Measurements from ENCODE around the gene AIG1. TPM values are rescaled to one million over a fixed set of nuclear protein-coding genes. Genes with fewer than 3 reads are reported as not detected.
"Not testable (repeated sequence)": the region's sequence is repeated elsewhere in the genome, so short reads cannot be mapped to it uniquely, and the experiment has no call there.

AIG1 gene
- total RNA-seq, 1 donor from 2014 or later = 31.3 TPM

DNA sequence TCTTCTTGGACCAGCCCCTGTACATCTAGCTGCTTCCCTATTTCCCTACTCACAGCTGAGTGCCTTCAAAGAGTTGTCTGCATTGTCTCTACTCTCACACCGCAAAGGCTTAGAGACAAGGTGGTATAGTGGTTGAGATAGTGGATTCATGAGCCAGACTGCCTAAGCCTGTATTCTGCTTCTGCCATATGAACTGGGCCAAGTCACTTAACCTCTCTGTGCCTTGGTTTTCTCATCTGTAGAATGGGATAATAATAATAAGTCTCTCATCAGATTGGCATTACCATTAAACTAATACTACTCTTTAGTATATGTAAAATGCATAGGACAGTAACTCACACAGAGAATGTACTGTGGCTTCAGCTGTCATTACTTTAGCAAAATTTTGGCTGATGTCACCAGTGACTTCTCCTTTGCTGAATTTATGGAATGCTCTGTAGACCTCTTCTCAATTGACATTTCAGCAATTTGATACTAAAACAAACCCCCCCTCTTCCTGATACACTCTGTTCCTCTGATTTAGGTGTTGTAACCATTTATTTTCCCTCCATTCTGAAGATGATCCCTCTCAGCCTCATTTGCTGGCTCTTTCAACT lies 233.7 kb downstream of the AIG1 start:
- H3K9me3 Mint-ChIP-seq = no peaks in the 10 kb centered on the region
- H3K27ac Mint-ChIP-seq = no peak overlapping the region
- DNase-seq (ENCODE audit: low spot score in 2 of 2, unreplicated experiment in 2 of 2) = no peak
- no peaks in the 10 kb centered on the region for H3K36me3 Mint-ChIP-seq
- TF ChIP-seq, protein P1, sequence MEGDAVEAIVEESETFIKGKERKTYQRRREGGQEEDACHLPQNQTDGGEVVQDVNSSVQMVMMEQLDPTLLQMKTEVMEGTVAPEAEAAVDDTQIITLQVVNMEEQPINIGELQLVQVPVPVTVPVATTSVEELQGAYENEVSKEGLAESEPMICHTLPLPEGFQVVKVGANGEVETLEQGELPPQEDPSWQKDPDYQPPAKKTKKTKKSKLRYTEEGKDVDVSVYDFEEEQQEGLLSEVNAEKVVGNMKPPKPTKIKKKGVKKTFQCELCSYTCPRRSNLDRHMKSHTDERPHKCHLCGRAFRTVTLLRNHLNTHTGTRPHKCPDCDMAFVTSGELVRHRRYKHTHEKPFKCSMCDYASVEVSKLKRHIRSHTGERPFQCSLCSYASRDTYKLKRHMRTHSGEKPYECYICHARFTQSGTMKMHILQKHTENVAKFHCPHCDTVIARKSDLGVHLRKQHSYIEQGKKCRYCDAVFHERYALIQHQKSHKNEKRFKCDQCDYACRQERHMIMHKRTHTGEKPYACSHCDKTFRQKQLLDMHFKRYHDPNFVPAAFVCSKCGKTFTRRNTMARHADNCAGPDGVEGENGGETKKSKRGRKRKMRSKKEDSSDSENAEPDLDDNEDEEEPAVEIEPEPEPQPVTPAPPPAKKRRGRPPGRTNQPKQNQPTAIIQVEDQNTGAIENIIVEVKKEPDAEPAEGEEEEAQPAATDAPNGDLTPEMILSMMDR (IDR thresholded peaks at IDR 0.05; ENCODE audit: unreplicated experiment) = no peak
- H3K27me3 Mint-ChIP-seq (ENCODE audit: low read depth) = no peaks in the 10 kb centered on the region
- no peak overlapping the region for H3K4me3 Mint-ChIP-seq
- H3K4me1 Mint-ChIP-seq = no peaks in the 10 kb centered on the region

DNA sequence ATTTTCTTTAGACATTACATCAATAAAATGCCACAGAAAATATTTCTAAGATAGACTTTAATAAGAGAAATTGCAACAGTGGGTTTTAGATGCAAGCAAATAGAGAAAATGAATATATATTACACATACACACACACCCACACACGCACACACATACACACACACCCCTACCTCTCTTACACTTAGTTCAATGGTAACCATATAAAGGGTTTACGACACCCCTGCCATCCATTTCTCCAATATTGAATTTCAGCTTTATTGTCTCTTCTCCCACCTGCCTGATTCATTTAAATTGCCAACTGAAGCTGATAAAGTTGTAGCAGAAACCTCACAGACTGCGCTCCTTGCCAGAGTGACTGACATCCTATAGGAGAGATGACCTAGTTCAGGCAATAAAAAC lies 235.2 kb downstream of the AIG1 start:
- H3K4me3 Mint-ChIP-seq = no peak overlapping the region
- H3K27ac Mint-ChIP-seq = no peak overlapping the region
- DNase-seq (ENCODE audit: low spot score in 2 of 2, unreplicated experiment in 2 of 2) = no peak
- H3K27me3 Mint-ChIP-seq (ENCODE audit: low read depth) = no peaks in the 10 kb centered on the region
- no peaks in the 10 kb centered on the region for H3K4me1 Mint-ChIP-seq
- no peaks in the 10 kb centered on the region for H3K9me3 Mint-ChIP-seq
- TF ChIP-seq, protein P1 (IDR thresholded peaks at IDR 0.05; ENCODE audit: unreplicated experiment) = no peak
- H3K36me3 Mint-ChIP-seq = no peaks in the 10 kb centered on the region

DNA sequence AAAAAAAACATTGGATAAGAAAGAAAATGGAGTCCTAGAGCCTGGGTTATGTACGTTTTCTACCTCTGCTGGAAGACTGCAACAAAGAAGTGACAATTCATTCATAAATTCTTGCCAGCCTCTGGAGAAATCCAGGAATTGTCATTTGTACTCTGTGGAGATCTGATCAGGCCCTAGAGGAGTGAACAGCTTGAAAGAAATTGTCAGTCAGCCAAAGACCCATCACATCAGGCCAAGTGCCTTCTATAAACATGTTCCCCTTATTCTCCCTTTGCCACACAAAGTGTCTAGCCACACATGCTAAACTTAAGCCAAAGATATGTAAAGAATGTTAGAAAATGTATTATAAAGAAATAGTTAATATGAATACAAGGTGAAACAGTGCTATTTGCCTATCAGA lies 237.4 kb downstream of the AIG1 start:
- Mint-ChIP-seq H3K9me3 (peaks cover 4% of the 10 kb centered on the region), H3K4me1 (no peaks in the 10 kb centered on the region), H3K27me3 (ENCODE audit: low read depth) (no peaks in the 10 kb centered on the region), H3K27ac (no peak overlapping the region), H3K36me3 (no peaks in the 10 kb centered on the region), H3K4me3 (no peak overlapping the region)
- TF ChIP-seq, protein P1 (IDR thresholded peaks at IDR 0.05; ENCODE audit: unreplicated experiment) = no peak
- no peak for DNase-seq (ENCODE audit: low spot score in 2 of 2, unreplicated experiment in 2 of 2)

DNA sequence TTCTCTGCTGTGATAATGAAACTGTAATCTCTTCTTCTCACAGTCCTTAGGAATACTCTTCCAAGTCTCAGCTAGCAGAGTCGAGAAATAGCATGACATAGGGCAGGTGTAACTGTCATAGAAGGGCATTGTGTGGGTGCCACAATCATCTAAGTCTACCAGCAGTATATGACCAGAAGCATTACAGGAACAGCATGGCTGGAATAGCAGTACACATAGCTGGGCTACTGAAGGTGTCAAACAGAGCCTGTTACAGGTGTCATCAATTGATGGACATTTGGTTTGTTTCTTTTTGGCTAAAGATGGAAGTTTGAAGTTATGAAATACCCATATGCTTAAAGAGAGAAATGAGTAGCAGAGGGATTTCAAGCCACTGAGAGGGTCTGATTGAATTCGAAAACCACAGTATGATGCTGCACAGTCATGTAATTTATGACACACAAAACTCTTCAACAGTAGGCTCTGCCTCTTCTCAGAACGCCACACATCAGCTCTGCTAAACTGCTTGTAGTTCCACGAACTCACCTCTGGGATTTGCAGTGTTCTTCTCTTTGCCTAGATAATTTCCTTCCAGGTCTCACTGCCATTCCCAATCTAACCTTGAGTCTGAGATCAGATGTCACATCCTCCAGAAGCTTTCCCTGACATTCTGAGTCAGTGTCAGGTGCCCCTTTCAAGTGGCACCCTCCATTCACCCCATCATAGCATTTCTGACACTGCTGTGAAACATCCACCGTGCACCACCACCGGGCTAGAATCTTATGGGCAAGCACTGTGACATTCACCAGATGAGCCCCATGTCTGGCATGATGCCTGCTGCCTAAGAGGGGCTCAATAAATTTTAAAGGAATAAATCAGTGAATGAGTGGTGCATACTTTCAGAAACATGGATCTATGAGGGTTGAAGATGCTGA lies 238.8 kb downstream of the AIG1 start:
- Mint-ChIP-seq H3K4me1 (no peaks in the 10 kb centered on the region), H3K9me3 (peaks cover 4% of the 10 kb centered on the region), H3K27me3 (ENCODE audit: low read depth) (no peaks in the 10 kb centered on the region), H3K27ac (no peak overlapping the region), H3K36me3 (no peaks in the 10 kb centered on the region), H3K4me3 (no peak overlapping the region)
- TF ChIP-seq, protein P1 (IDR thresholded peaks at IDR 0.05; ENCODE audit: unreplicated experiment) = no peak
- DNase-seq (ENCODE audit: low spot score in 2 of 2, unreplicated experiment in 2 of 2) = no peak

DNA sequence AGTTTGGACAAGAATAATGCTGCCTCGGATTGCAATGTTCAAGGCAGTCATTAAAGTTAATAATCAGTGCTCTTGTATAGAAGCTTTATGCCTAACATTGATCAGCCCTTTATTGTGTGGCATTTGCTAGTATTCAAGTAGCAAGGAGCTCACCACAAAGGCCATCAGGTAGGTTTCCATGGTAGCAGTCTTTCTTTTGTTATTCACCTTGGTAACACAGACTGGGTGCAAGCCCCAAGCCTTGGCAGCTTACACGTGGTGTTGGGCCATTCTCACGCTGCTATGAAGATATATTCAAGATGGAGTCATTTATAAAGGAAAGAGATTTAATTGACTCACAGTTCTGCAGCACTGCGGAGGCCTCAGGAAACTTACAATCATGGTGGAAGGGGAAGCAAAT lies 240.5 kb downstream of the AIG1 start:
- no peaks in the 10 kb centered on the region for H3K36me3 Mint-ChIP-seq
- TF ChIP-seq, protein P1 (IDR thresholded peaks at IDR 0.05; ENCODE audit: unreplicated experiment) = no peak
- H3K9me3 Mint-ChIP-seq = peaks cover 8% of the 10 kb centered on the region
- no peaks in the 10 kb centered on the region for H3K4me1 Mint-ChIP-seq
- no peak overlapping the region for H3K27ac Mint-ChIP-seq
- H3K27me3 Mint-ChIP-seq (ENCODE audit: low read depth) = no peaks in the 10 kb centered on the region
- no peak overlapping the region for H3K4me3 Mint-ChIP-seq
- no peak for DNase-seq (ENCODE audit: low spot score in 2 of 2, unreplicated experiment in 2 of 2)

DNA sequence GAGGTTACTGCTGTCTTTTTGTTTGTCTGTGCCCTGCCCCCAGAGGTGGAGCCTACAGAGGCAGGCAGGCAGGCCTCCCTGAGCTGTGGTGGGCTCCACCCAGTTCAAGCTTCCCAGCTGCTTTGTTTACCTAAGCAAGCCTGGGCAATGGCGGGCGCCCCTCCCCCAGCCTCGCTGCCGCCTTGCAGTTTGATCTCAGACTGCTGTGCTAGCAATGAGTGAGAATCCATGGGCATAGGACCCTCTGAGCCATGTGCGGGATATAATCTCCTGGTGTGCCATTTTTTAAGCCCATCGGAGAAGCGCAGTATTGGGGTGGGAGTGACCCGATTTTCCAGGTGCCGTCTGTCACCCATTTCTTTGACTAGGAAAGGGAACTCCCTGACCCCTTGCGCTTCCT lies 247.1 kb downstream of the AIG1 start:
- DNase-seq (ENCODE audit: low spot score in 2 of 2, unreplicated experiment in 2 of 2); H3K4me3 Mint-ChIP-seq; H3K4me1 Mint-ChIP-seq; H3K36me3 Mint-ChIP-seq; H3K27ac Mint-ChIP-seq; H3K27me3 Mint-ChIP-seq (ENCODE audit: low read depth): not testable (repeated sequence)
- H3K9me3 Mint-ChIP-seq = peaks cover 28% of the 10 kb centered on the region
